GM12801 (cell line): ENCODE results near the gene CRACDL.

ENCODE experiments used
- TF ChIP-seq, protein P1 (sequence below): IDR thresholded peaks from one replicate; pipeline ENCODE4 v1.5.1; 2011; ENCODE audit warnings: control low read depth; ENCODE audit not compliant: insufficient read length; ENCODE audit errors: extremely low read depth

CRACDL gene

DNA sequence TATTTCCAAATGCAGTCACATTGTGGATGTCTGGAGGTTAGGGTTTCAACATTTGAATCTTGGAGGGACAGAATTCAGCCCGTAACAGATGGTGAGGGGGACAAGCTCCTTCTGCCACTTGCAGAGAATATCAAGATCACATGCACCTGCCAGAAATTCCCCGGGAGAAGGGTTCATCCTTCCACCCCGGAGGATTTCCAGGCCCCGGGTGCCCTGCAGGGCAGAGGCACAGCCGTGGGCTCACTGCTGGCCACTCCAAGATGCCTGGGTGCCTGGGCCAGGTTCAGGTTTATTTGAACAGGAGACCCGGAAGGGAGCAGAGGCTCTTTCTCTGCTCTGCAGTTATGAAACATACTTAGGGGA is 166.9 kb downstream of the CRACDL start:
- TF ChIP-seq, protein P1, sequence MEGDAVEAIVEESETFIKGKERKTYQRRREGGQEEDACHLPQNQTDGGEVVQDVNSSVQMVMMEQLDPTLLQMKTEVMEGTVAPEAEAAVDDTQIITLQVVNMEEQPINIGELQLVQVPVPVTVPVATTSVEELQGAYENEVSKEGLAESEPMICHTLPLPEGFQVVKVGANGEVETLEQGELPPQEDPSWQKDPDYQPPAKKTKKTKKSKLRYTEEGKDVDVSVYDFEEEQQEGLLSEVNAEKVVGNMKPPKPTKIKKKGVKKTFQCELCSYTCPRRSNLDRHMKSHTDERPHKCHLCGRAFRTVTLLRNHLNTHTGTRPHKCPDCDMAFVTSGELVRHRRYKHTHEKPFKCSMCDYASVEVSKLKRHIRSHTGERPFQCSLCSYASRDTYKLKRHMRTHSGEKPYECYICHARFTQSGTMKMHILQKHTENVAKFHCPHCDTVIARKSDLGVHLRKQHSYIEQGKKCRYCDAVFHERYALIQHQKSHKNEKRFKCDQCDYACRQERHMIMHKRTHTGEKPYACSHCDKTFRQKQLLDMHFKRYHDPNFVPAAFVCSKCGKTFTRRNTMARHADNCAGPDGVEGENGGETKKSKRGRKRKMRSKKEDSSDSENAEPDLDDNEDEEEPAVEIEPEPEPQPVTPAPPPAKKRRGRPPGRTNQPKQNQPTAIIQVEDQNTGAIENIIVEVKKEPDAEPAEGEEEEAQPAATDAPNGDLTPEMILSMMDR = no peak

DNA sequence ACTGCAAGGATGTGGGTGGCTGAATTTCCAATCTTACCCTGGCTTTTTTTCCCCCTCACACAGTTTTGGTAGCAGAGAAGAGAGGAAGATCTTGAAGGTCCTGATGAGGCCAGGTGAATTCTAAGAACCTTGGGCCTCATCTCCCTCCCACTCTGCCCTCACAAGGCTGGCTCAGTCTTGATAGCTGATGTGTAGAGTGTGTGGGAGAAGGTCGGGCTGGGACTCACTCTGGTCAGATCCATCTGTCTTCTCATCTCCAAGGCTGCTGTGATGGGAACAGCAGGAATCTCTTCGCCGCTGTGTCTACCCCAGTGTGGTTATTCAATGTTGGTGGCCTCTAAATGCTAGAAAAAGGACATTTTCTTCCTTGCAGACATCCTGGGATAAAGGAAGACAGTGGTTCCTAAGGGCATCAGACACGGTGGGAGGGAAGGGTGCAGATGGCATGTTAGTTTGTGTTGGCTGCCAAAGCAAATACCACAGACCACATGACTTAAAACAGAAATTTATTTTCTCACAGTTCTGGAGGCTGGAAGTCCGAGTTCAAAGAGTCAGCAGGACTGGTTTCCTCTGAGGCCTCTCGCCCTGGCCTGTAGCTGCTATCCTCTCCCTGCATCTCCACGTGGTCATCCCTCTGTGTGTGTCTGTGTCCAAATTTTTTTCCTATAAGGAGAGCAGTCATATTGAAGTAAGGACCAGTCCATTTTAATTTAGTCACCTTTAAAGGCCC is 167.5 kb downstream of the CRACDL start:
- TF ChIP-seq, protein P1 = no peak

DNA sequence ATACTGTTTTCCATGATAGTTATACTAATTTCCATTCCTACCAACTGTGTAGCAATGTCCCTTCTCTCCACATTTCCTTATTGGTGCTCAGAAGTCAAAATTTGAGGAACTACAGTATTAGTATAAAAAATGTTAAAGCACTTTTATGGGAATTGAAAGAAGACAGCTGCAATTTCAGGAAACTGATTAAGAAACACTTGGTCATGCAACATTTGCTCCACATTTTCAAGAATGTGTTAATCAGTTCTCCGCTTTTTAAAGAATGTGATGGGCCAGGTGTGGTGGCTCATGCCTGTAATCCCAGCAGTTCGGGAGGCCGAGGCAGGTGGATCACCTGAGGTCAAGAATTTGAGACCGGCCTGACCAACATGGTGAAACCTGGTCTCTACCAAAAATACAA is 171.5 kb downstream of the CRACDL start:
- TF ChIP-seq, protein P1 = no peak

DNA sequence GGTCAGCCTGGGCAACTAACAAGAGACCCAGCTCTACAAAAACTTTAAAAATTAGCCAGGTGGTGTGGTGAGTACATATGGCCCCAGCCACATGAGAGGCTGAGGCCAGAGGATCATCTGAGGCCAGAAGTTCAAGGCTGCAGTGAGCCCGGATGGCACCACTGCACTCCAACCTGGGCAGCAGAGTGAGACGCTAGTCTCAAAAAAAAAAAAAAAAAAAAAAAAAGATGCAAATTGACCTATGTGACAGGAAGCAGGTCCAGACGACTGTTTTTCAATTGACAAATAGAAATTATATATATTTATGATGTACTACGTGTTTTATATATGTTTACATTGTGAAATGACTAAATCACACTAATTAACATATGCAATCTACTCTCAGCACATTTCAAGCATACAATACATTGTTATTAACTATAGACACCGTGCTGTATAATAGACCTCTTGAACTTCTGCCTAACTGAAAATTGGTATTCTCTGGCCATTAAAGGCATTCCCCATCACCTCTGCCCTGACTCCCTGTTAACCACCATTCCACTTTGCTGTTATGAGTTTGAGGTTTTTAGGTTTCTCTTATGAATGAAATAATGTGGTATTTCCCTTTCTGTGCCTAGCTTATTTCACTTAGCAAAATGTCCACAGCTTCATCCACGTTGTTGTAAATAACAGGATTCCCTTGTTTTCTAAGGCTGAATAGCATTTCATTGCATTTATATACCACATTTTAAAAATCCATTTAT is 172.6 kb downstream of the CRACDL start:
- TF ChIP-seq, protein P1 = no peak

DNA sequence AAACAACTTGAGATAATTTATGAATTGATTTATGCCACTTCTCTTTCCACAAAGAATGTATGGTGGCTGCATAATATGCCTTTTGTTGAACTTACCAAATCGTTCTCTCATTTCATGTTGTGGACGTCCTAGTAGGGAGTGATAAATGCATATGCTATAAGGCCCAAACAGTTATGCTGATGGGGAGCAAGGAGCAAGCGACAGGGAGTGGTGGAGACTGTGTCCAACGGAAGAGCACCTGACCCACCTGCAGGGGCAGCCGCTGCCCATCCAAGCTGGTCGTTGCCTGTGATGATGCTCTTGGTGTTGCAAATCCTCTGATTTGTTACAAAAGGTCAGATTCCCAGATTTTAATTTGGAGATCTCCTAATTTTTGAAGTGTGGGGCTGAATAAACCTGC is 174.1 kb downstream of the CRACDL start:
- TF ChIP-seq, protein P1 = no peak

DNA sequence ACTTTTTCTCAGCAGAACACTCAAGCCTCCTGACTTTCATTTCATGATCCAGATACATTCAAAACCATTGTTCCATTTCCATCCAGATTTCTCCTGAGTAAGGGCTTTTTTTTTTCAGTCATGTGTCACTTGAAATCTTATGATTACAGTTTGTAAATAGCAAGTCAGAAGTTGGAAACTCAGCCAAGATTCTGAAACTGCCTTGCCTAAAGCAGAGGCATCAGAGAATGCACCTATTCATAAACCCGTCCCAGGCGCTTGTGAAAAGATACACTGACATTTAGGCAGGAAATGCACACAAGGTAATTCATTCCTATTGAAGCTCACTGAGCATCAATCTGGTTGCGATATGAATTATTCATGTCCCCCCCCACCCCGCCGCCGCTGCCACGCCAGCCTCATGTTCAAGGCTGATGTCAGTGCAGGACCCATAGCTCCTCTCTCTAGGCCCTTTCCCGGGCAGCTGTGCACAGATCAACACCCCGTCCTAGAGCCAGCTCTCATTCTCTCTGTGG is 174.7 kb downstream of the CRACDL start:
- TF ChIP-seq, protein P1 = no peak

DNA sequence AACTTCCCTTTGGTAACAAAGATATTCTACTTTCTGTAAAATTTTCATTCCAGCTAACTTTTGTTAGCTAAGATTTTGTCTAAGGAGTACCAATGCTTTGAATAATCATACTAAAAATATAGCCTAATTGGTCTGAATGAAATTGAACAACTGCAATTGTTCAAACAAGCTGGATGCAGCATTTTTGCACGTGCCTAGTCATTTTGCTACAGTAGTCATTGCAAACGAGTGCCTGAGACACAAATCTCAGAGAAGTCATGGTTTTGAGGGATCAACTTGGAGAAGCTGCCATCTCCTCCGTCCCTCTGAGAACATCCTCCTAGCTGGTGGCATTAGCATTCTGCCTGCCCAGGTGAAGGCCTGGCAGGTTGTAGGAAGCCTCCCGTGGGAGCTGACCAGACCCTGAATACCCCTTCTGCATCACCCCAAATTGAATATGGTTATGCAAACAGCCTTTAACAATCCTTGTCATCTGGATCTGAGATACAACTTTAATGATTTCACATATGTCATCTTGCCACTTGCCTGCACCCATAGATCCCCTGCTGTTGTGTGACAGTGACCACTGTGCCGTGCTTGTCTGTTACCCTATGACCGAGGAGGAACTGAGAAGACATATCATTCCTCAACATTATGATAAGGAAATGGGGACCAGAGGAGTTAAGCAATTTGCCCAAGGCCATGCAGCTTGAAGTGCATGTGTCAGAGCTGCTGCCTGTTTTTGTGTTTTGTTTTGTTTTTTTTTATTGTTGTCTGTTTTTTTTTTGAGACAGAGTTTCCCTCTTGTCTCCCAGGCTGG is 176.0 kb downstream of the CRACDL start:
- TF ChIP-seq, protein P1 = no peak
